GM12878 (cell line): ENCODE results near the gene KATNA1. TPM values are rescaled to one million over a fixed set of nuclear protein-coding genes. Genes with fewer than 3 reads are reported as not detected.

Experiments used
- ATAC-seq: fragments of 200-7000 bp; cut with Tn5 transposase; 3 replicates; pipeline ENCODE4 v1.9.1; 2020; ENCODE audit warnings: mild to moderate bottlenecking, moderate library complexity
- BruUV-seq: library from RNA; stranded (reverse); fragments of 400-500 nt; replicated peaks from 2 replicates; lab custom pipeline; 2021; lab: Mats Ljungman, UMichigan
- CTCF ChIA-PET: fragments of 300-600 bp; sonication (Branson Sonifier 250); formaldehyde crosslinking; extraction: SDS; loops from one replicate; lab custom pipeline; 2021; ENCODE audit warnings: inconsistent platforms; lab: Yijun Ruan, JAX
- POLR2A ChIA-PET: fragments of 350-600 bp; formaldehyde crosslinking; extraction: SDS; loops from one replicate; lab custom pipeline; 2021; ENCODE audit warnings: inconsistent platforms; lab: Charles Lee
- RAD21 ChIA-PET: fragments of 300-600 bp; sonication (Branson Sonifier 250); formaldehyde crosslinking; loops from one replicate; lab custom pipeline; 2023; ENCODE audit warnings: antibody characterized with exemption; ENCODE audit not compliant: unreplicated experiment; lab: Charles Lee
- SMC1A ChIA-PET: fragments of 300-600 bp; sonication (Branson Sonifier 250); formaldehyde crosslinking; loops from one replicate; lab custom pipeline; 2023; ENCODE audit not compliant: unreplicated experiment, uncharacterized antibody; lab: Charles Lee
- DNase-seq: peaks from one replicate; pipeline ENCODE4 v3.0.0-alpha.2; 2011; ENCODE audit warnings: low read depth, low spot score
- FAIRE-seq: peaks from 3 replicates; lab custom pipeline; 2011; peaks lifted over from hg19 to GRCh38; lab: Jason Lieb, UNC
- H2AFZ ChIP-seq: 2 replicates; pipeline ENCODE4 v1.6.0; 2011; ENCODE audit warnings: low read depth, low read length, control low read depth; ENCODE audit not compliant: control insufficient read depth
- H3K27ac ChIP-seq: 2 replicates; pipeline ENCODE4 v1.5.1; 2011; ENCODE audit warnings: control low read depth; ENCODE audit not compliant: control insufficient read depth, insufficient read depth
- H3K27me3 ChIP-seq, 2 experiments: replicated peaks in 1 of 2; 2 replicates each; pipeline versions ENCODE4 v1.6.0 to v1.6.1; 2011; ENCODE audit warnings: low read length in 1 of 2; ENCODE audit not compliant: control insufficient read depth in 2 of 2, insufficient read depth in 2 of 2
- H3K36me3 ChIP-seq, 2 experiments: 2 replicates each; pipeline ENCODE4 v1.5.1; 2011; ENCODE audit warnings: low read length in 1 of 2; ENCODE audit not compliant: control insufficient read depth in 2 of 2, insufficient read depth in 2 of 2
- H3K4me1 ChIP-seq: 2 replicates; pipeline ENCODE4 v1.6.1; 2011; ENCODE audit warnings: mild to moderate bottlenecking, low read length, moderate library complexity, mixed read lengths; ENCODE audit not compliant: control insufficient read depth, insufficient read depth
- H3K4me2 ChIP-seq: 2 replicates; pipeline ENCODE4 v1.6.0; 2011; ENCODE audit warnings: control low read depth; ENCODE audit not compliant: control insufficient read depth, insufficient read depth
- H3K4me3 ChIP-seq: fragments of 200-600 bp; sonication (generic); 2 replicates; pipeline ENCODE4 v1.5.1; 2016
- H3K79me2 ChIP-seq: 2 replicates; pipeline ENCODE4 v1.6.0; 2011; ENCODE audit warnings: low read length; ENCODE audit not compliant: control insufficient read depth, insufficient read depth
- H3K9ac ChIP-seq: 2 replicates; pipeline ENCODE4 v1.8.0; 2011; ENCODE audit warnings: low read length, control low read depth, mixed read lengths; ENCODE audit not compliant: control insufficient read depth, insufficient read depth
- H3K9me3 ChIP-seq: replicated peaks from 3 replicates; pipeline ENCODE4 v1.5.1; 2011; ENCODE audit warnings: mild to moderate bottlenecking, low read length; ENCODE audit not compliant: control insufficient read depth, insufficient read depth
- H4K20me1 ChIP-seq: 2 replicates; pipeline ENCODE4 v1.6.0; 2011; ENCODE audit not compliant: control insufficient read depth, insufficient read depth
- ASH2L ChIP-seq: fragments of 300-600, 200-600 bp; sonication (generic); IDR thresholded peaks from 2 replicates; pipeline ENCODE4 v1.6.1; 2017; ENCODE audit warnings: low read depth, mild to moderate bottlenecking, borderline replicate concordance
- MYC ChIP-seq: IDR thresholded peaks from 2 replicates; pipeline ENCODE4 v1.6.1; 2011; ENCODE audit warnings: mild to moderate bottlenecking, low read length, moderate library complexity, inconsistent platforms; ENCODE audit not compliant: insufficient read depth, insufficient replicate concordance, insufficient read length, severe bottlenecking
- PAX8 ChIP-seq: fragments of 450-650 bp; IDR thresholded peaks from 2 replicates; pipeline ENCODE4 v1.6.1; 2017; ENCODE audit warnings: mild to moderate bottlenecking, moderate library complexity
- RBBP5 ChIP-seq: fragments of 200-600 bp; sonication (generic); conservative IDR thresholded peaks from 2 replicates; pipeline ENCODE4 v1.6.1; 2016
- SREBF1 ChIP-seq: IDR thresholded peaks from 2 replicates; pipeline ENCODE4 v1.6.1; 2012; ENCODE audit warnings: mild to moderate bottlenecking, low read length
- WRNIP1 ChIP-seq: IDR thresholded peaks from 2 replicates; pipeline ENCODE4 v1.6.1; 2011; ENCODE audit warnings: low read depth, low read length, improper control_type of control experiment, borderline replicate concordance
- ZNF207 ChIP-seq: fragments of 450-650 bp; IDR thresholded peaks from 2 replicates; pipeline ENCODE4 v1.6.1; 2014; ENCODE audit warnings: antibody characterized with exemption, mild to moderate bottlenecking, borderline replicate concordance
- ZNF24 ChIP-seq: fragments of 450-650 bp; IDR thresholded peaks from 2 replicates; pipeline ENCODE4 v1.6.1; 2017; ENCODE audit warnings: antibody characterized with exemption, mild to moderate bottlenecking
- WGBS: methylation state at CpG from one replicate; pipeline ENCODE4 v1.1.6; 2016; ENCODE audit warnings: low lambda C conversion rate; ENCODE audit not compliant: insufficient replicate concordance, insufficient coverage; ENCODE audit errors: missing lambda C conversion rate; 5-methylcytosine and 5-hydroxymethylcytosine counted together
- in situ Hi-C: fragments of 300-500 bp; cut with MboI; formaldehyde crosslinking; loops from 9 replicates; pipeline ENCODE4 v1.14.3; 2018; ENCODE audit warnings: mixed read lengths
- intact Hi-C: fragments of 100-400 bp; cut with micrococcal nuclease; formaldehyde crosslinking; loops from one replicate; pipeline ENCODE4 v1.14.2; 2022; ENCODE audit not compliant: unreplicated experiment
- polyA plus RNA-seq, 11 experiments: library from polyadenylated mRNA; depleted of rRNA in 4 of 11; unstranded in 6 of 11; stranded (reverse) in 5 of 11; fragments of >200 nt; fragmentation: Nextera tagmentation in 4 of 11; fragmentation: Illumina TruSeq in 1 of 11; extraction: Ambion mirVana in 4 of 11; extraction: Trizol in 1 of 11; gene quantifications; 1 replicate in 1 of 11; 2 replicates in 10 of 11; pipeline versions ENCODE4 v1.2.1 to v1.2.3, GENCODE V29; 2011 to 2016; ENCODE audit warnings: inconsistent platforms in 2 of 11, missing spikeins in 2 of 11, low read depth in 1 of 11
- total RNA-seq, 4 experiments: library from RNA; depleted of rRNA in 3 of 4; stranded (reverse); fragments of >200 nt in 3 of 4; fragmentation: Illumina TruSeq in 1 of 4; extraction: Trizol in 1 of 4; gene quantifications; 2 replicates each; pipeline versions ENCODE4 v1.2.1 to v1.2.3, GENCODE V29; 2013 to 2021
- TF ChIP-seq, protein P1 (sequence below): fragments of 150-350 bp; IDR thresholded peaks from 2 replicates; pipeline ENCODE4 v1.6.1; 2014; ENCODE audit warnings: mild to moderate bottlenecking, low read depth, low read length
- TF ChIP-seq, protein P2 (sequence below): fragments of 450-650 bp; IDR thresholded peaks from 2 replicates; pipeline ENCODE4 v1.6.1; 2016; ENCODE audit warnings: mild to moderate bottlenecking
- TF ChIP-seq, protein P3 (sequence below): IDR thresholded peaks from 2 replicates; pipeline ENCODE4 v1.6.1; 2011; ENCODE audit warnings: borderline replicate concordance, low read depth, mild to moderate bottlenecking, moderate library complexity, mixed read lengths, low read length; ENCODE audit not compliant: insufficient read depth; ENCODE audit errors: extremely low read length

The KATNA1 gene
- total and polyA plus RNA-seq, 10 of the 15 experiments (the other 5 are each of a cell fraction or from before 2014, with no cell fraction given): 15.4 to 35.3 (median 25.1) TPM

DNA sequence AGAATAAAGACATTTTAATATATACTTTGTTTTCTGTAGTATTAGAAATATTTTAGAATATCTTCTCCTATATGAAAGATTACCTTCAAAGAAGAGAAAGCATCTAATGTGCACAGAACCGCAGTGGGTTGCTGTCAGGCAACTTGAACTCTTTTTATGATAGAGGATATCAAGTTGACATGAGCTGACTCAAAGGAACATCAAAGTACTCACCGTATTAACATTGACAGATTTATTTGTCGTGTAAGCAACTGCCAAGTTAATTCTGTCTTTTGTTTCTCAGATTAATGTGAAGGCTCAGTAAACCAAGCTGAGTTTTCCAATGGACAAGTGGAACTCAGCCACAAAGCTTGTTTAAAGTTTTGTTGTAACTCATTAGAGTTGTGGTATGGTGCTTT is 84.6 kb downstream of the KATNA1 start:
- no peak overlapping the region for H3K4me2 ChIP-seq
- H4K20me1 ChIP-seq: no peaks in the 10 kb centered on the region
- in situ Hi-C loops: no loop called here
- RAD21 ChIA-PET: interaction anchor here (0.8 to 0.9 kb wide), 3 partner anchors 16 to 154 kb away, joined by 3 read pairs; partner anchors contain the start of genes LATS1 and PPIL4
- POLR2A ChIA-PET: interaction anchor here (0.6 to 0.7 kb wide), 2 partner anchors 135 to 241 kb away, joined by 3 read pairs; no protein-coding TSS in a partner anchor
- no peak overlapping the region for H3K4me3 ChIP-seq
- ATAC-seq (no peak), FAIRE-seq (no peak), DNase-seq (no peak)
- TF ChIP-seq, protein P1, sequence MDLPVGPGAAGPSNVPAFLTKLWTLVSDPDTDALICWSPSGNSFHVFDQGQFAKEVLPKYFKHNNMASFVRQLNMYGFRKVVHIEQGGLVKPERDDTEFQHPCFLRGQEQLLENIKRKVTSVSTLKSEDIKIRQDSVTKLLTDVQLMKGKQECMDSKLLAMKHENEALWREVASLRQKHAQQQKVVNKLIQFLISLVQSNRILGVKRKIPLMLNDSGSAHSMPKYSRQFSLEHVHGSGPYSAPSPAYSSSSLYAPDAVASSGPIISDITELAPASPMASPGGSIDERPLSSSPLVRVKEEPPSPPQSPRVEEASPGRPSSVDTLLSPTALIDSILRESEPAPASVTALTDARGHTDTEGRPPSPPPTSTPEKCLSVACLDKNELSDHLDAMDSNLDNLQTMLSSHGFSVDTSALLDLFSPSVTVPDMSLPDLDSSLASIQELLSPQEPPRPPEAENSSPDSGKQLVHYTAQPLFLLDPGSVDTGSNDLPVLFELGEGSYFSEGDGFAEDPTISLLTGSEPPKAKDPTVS: no peak
- TF ChIP-seq, protein P2, sequence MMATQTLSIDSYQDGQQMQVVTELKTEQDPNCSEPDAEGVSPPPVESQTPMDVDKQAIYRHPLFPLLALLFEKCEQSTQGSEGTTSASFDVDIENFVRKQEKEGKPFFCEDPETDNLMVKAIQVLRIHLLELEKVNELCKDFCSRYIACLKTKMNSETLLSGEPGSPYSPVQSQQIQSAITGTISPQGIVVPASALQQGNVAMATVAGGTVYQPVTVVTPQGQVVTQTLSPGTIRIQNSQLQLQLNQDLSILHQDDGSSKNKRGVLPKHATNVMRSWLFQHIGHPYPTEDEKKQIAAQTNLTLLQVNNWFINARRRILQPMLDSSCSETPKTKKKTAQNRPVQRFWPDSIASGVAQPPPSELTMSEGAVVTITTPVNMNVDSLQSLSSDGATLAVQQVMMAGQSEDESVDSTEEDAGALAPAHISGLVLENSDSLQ: no peak
- TF ChIP-seq RBBP5 (no peak), SREBF1 (no peak), MYC (no peak), ZNF24 (no peak), ASH2L (no peak), ZNF207 (no peak), PAX8 (no peak), WRNIP1 (no peak)
- TF ChIP-seq, protein P3, sequence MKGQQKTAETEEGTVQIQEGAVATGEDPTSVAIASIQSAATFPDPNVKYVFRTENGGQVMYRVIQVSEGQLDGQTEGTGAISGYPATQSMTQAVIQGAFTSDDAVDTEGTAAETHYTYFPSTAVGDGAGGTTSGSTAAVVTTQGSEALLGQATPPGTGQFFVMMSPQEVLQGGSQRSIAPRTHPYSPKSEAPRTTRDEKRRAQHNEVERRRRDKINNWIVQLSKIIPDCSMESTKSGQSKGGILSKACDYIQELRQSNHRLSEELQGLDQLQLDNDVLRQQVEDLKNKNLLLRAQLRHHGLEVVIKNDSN: no peak
- BruUV-seq: no TSS peak
- 4% methylated on average over 3 of the region's 3 CpGs for WGBS
- no peak overlapping the region for H3K9ac ChIP-seq
- SMC1A ChIA-PET: interaction anchor here (0.6 to 1.6 kb wide), 2 partner anchors 13 to 79 kb away, joined by 3 to 5 read pairs; partner anchors contain the start of gene ZC3H12D
- intact Hi-C loops: no loop called here
- no peaks in the 10 kb centered on the region for H3K36me3 ChIP-seq
- CTCF ChIA-PET: interaction anchor here (0.8 to 2.1 kb wide), 4 partner anchors 14 to 247 kb away, joined by 3 to 7 read pairs (median 4); no protein-coding TSS in a partner anchor
- H3K79me2 ChIP-seq: peaks cover 26% of the 10 kb centered on the region
- no peak overlapping the region for H3K27ac ChIP-seq
- H3K4me1 ChIP-seq: peaks cover 13% of the 10 kb centered on the region; the same call in 1 of the 2 replicates
- no peaks in the 10 kb centered on the region for H3K9me3 ChIP-seq
- no peaks in the 10 kb centered on the region for H3K27me3 ChIP-seq
- H2AFZ ChIP-seq: peak overlapping the region; percentile 51
